Tibial nerve (tissue), 4 donors: ENCODE measurements around the gene EEF1AKMT3.

ENCODE experiments used
- CTCF ChIP-seq, 5 experiments: fragments of 200-600 bp in 3 of 5; fragments of 450-650 bp in 2 of 5; sonication (generic) in 3 of 5; IDR thresholded peaks; one replicate each; pipeline ENCODE4 v1.5.1; 2016 to 2019; ENCODE audit warnings: antibody characterized with exemption in 5 of 5, mild to moderate bottlenecking in 3 of 5, moderate library complexity in 2 of 5
- EP300 ChIP-seq, 2 donors: sonication (generic); formaldehyde crosslinking; IDR thresholded peaks; one replicate each; pipeline ENCODE4 v1.6.1; 2017; ENCODE audit warnings: antibody characterized with exemption in 2 of 2, mild to moderate bottlenecking in 1 of 2
- POLR2A ChIP-seq, 2 donors: fragments of 450-650 bp; IDR thresholded peaks; one replicate each; pipeline ENCODE4 v1.6.1; 2017; ENCODE audit warnings: antibody characterized with exemption in 2 of 2, mild to moderate bottlenecking in 2 of 2, moderate library complexity in 2 of 2

DNA sequence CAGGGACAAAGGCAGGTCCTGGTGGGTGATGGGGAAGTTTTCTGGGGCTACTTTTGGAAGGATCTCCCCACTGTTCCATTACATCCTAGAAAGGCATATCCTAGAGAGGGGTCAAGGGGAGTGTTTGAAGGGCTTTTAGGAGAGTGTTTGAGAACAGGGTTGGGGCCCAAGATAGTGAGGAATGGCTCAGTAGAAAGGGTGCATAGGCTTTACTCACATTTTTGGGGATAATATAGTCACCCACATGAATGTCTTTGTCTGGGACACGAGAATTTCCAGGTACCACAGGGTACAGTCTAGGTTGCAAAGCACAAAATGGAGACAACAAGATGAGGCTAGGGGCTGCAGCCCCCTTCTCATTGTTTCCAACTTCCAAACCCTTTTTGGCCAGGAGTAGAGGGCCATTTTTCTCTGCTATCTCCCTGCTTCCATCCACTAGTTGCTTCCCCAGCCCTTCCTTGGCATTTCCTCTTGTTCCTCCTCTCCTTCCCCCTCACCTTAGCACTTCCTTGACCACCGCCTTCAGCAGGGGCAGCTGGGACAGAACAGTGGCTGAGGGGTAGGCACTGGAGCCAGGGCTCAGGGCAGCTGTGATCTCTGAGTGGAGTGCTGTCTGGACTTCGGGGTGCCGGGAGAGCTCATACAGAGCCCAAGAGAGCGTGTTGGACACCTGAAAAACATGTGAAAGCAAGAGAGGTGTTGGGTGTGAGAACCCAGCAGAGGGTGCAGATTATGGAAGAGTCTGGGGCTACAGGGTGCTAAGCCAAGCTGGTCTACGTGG lies 8.3 kb upstream of the EEF1AKMT3 start:
- no peak for TF ChIP-seq CTCF (IDR thresholded peaks at IDR 0.05)
- no peak for TF ChIP-seq POLR2A (IDR thresholded peaks at IDR 0.05)
- TF ChIP-seq EP300 (IDR thresholded peaks at IDR 0.05) = no peak
